HG02623 (cell line): ENCODE results near the gene PTPRD.

Source experiments
- ATAC-seq: cut with Tn5 transposase; IDR thresholded peaks from one replicate; pipeline ENCODE4 v1.9.1; 2021; ENCODE audit warnings: moderate library complexity; ENCODE audit not compliant: unreplicated experiment

Gene PTPRD

DNA sequence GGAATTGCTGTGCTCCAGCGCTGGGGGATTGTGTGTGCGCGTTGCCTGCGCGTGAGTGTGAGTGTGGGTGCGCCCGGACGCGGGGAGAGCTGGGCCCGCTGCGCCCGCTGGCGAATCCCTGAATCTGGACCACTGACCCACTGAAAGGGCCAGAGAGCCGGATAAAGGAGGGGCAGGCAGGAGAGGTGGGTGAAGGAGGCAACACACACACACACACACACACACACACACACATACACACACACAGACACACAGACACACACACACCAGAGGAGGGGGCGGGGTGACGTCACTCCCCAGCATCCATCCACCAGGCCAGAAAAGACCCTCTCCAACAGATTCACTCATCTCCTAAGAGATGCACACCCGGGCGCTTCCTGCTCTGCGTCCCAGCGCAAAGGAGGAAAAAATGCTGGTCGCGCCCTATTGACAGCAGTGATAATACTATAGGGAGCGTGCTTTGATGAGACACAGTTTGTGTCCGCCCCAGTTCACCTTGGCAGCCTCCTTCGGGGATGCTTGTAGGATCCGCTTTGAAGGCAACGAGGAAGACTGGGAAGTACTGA lies 1754.1 kb downstream of the PTPRD start:
- ATAC-seq: no peak

DNA sequence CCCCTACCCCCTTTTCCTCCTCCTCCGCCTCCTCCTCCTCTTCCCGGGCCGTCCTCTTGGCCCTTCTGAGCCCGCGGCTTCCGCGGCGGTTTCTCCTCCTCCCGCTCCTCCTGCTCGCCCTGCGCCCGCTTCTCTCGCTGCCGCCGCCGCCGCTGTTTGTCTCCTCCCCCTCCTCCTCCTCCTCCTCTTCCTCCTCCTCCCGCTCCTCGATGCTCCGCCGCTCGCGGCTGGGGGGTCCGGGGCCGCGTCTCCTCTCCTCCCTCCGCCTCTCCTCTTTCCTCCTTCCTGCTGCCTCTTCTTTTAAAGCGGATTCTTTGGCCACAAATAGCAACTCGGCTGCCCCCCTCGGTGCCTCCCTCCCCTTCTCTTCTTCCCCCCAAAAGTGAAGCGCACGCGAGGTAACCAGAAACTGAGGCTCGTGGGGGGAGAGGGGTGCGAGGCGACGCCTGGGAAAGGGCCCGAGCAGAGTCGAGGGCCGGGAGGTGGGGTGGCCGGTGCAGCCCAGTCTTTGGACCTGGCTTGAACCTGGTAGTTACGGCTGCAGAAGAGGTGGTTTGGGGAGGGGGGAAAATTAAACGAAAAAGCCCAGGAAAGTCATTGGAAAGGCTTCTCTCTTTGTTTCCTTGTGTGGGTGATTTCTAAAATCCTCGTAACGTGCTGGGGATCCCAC lies 1754.7 kb downstream of the PTPRD start:
- ATAC-seq: no peak

DNA sequence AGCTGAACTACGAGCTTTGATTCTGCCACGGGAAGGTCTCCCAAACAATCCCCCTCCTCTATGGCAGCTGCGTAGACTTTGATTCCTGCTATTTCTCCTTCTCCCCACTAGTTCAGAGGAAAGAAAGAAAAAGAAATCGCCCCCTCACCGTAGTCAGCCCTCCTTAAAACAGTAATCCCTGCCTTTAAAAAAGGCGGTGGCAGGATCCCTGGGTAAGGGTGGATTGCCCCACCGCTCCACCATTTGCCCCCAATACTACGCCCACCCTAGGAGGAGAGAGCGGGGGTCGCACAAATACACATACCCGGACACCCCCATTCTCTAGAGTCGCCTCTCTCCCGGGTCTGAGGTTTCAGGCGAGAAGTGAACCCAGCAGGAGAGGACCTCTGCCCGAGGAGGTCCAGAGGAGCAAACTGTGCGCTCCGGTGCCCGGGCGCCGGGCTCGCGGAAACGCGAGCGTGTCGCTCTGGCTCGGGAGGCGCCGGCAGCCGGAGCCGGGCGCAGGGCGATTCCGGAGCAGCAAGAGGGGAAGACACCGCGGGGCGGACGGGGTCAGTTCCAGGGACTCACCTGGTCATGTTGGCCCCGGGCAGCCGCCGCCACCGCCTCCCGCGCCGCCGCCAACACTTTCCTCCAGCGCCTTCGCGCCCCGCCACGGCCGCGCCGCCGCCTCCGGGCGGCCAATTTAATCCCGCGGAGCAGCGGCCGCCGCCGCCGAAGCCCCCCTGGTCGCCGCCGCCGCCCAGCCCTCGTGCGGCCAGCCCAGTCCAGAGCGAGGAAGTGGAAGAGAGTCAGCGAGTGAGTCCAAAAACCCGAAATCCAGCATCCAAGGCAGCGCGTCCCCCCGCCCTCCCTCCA lies 1755.5 kb downstream of the PTPRD start:
- no peak for ATAC-seq

DNA sequence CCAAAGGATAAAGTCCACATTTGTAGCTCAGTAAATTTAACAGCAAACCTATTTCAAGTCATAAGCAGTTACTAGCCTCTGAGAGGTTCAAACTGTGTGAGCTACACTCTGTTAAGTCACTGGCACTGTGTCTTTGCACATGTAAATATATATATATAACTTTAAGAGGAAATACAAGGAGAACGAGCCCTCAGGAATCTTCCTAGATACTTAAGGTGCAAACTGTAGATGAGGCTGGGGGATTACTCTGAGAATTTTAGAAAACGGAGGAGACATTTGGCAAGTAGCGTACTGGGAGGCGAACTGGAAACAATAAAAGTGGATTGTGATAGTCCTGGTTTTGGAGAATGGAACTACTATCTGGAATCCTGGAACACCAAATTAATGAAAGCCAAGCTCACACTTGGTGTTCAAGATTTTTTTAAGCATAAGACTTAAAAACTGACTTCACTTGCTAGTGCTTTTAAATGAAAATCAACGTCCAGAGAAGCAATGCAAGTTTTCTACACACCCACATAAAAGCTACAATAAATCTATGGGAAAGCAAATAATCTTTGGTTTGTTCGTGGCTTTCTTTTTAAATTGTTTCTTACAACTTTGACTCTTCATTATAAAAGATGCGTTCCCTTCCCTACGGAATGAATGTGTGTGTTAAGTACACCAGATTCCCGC lies 1756.3 kb downstream of the PTPRD start:
- ATAC-seq: no peak

DNA sequence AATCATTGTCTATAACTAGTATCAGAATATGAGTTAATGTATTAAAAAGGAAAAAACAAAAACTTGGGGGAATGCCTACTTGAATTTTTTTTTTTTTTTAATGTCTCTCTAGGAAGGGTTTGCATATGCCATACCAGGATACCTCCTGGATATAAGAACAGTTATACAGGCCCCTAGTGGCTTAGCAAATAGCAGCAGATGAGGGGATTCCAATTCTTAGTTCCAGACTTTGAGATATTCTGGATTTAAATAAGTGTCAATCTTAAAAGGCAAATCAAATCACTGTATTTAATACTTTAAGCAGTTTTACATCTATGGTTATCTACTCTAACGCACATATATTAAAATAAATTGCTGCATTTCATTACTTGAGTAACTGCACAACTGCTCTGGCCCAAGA lies 1757.8 kb downstream of the PTPRD start:
- no peak for ATAC-seq

DNA sequence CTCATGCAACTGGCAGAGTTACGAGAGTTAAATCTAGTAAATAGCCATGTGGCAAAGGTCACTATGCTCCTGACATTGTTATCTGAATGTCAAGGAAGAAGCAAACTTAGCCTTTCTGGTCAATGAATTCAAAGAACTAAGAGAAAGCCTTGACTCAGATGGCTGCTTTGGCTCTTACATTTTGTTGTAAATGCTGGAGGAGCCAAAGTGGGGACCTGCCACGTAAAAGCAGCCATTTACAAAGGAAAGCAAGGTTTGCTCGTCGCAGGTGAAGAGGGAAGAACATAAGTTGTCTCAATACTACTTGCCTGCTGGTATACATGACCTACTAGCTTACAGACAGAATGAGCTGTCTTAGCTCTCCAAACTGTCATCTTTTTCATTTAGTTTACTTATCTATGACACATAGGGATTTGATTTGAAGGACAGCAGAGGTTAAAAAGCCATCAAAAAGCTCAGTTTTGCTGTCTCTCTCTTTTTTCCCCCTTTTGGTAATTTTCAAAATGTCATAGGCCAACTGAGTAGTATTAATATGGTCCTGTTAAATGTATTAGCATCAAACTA lies 1760.4 kb downstream of the PTPRD start:
- no peak for ATAC-seq

DNA sequence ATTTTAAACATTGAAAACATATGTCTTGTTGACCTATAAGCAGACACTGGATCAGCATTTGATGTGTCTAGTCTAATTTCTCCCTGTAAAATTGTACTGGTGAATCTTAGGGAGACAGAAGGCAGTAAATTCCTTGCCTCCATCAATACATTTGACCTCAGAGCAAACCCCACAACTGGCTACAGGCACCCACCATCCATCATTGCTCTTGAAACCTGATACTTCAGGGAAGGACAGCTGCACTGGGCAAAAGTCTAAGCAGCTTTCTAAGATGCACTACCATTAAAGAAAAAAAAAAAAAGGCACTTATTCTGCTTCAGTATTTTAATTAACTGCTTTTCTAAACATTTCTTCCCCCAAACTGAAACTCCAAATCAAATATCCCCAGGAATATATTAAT lies 1761.9 kb downstream of the PTPRD start:
- ATAC-seq: no peak

DNA sequence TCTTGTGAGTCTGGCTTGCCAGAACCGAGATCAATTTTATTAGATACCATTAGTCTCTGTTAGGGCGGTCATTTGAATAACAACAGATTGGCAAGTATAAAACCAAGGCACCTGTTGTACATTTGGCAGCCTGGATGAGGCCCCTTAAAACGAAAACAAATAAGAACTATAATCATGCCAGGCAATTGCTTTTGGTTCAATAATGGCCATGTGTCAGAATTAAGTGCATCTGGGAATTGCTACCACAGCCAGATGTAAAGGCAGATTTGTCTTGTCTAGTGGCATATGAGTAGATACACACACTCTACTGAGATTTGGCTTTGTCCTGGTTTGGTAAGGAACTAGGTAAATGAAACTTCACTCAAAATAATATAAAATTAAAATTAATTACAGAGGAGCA lies 1767.0 kb downstream of the PTPRD start:
- ATAC-seq: no peak

DNA sequence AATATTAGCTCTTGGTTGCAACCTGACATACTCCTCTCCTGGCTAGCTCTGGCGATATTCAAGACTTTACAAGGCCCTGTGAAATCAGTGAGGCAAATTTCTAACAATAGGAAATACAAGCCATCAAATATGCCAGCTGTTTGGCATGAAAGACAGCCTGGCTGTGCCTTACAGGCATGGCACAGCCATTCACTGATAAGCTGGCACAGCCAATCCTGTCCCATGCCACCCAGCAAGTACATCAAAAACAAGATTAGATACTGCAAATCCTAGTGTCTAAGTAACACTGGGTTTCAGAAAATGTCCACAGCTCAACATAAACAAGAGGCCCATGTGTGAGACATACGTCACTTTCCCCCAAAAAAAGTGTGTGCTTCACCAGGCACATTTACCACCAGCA lies 1767.4 kb downstream of the PTPRD start:
- ATAC-seq: no peak

DNA sequence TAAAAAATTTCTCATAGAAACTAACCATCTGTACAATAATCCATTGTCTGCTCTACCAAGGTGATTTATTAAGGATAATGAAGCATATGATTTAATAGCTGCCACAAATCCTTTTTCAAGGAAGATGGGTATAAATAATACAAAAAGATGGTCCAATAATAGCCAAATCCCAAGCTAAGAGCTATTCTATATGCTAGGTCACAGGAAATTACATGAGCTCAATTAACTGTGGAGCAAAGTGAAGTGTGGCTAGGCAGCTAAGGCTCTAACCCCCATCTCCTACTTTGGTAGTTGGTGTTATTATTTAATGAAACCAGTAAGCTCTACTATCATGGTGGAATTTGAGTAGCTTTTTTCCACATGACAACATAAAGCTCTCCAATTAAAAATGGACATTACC lies 1768.3 kb downstream of the PTPRD start:
- ATAC-seq: no peak

DNA sequence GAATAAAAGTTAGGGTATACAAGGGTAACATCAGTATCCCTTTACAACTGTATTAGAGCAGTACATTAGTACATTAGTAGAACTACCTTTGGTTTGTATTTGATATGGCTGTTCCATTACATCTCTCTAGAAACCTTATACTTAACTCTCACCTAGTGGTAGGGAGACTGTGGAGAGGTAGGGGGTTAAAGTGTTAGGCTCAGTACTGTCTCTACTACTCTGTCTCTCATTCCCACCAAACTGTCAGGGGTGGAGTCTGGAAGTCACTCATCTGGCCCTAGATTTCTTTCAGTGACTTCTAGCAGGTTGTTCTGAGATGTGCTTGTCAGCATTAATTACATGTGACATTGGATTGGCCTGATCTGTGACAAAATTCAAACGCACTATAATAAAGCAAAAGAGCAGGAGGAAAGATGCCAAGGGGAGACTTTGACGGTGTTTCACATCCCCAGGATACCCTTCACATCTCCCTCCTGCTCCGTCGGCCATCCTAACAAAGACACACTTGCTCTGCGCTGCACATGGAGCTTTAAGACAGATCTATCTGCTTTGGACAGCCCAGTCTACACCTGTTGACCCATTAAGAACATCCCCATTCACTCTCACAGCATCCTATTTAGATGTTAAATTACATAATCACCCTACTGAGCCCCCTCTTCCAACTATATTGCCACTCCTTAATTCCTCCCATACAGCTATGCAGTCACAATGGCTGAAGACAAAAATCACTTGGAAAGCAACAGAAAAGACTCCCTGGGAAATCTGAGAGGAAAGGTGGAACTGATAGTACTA lies 1770.2 kb downstream of the PTPRD start:
- no peak for ATAC-seq

DNA sequence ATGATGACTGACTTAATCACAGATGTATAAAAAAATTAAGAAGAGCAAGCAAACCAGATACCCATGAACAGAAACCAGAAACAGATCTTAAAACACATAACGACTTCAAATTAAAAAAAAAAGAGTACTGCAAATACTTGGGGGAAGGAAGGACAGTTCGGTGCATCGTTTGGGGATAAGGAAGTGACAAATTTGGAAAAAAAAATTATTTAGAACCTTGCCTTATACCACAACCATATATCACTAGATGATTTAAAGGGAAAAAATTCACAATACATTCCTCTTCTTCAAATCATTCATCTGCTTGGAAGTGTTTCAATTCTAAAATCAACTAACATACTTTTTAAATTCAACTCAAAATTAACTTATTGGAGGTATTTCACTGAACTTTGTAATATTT lies 1774.7 kb downstream of the PTPRD start:
- no peak for ATAC-seq

DNA sequence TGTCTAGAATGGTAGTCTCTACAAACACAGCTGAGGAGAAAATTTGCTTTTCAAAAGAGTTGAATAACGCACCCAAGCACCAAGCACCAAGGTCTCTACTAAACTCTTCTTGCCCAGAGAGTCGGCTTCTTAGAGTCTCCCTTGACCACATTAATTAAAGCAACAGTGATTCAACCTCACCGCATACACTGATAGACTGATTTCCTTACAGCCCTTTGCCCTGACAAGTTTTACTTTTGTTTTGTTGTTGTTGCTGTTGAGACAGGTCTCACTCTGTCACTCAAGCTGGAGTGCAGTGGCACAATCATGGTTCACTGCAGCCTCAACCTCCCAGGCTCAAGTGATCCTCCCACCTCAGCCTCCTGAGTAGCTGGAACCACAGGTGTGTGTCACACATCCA lies 1777.5 kb downstream of the PTPRD start:
- no peak for ATAC-seq

DNA sequence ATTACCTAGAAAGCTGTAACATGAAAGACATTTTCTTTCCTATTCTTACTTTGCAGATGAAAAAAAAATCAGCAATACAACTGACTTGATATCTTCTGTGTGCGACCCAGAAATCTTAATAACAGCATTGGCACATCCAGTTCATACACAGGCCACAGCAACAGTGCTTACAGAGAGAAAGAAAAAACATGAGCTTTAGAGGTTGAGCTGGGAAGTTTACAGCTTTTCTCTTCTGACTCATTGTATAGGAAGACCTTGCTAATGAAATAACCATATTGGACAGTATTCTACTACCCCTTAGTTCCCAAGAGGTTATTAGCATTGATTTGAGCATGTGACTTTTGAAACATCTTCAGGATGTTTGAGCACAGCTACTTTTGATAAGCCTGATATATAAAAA lies 1779.8 kb downstream of the PTPRD start:
- ATAC-seq: no peak

DNA sequence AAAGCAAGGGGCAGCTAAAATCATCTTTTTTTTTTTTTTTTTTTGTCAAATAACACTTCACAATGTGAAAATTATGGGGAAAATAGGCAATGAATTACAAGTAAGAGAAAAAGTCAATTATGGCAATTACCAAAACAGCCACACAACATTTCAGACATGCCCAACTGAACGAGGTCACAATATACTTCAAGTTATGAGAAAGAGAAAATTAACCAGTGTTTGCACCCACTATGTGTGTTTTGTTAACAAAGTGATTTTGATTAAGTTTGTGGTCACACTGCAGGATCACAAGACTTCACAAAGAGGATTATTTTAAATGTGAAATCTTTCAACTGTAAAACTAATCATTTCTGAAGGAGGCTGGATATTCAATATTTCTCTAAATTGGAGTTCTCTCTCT lies 1780.4 kb downstream of the PTPRD start:
- no peak for ATAC-seq

DNA sequence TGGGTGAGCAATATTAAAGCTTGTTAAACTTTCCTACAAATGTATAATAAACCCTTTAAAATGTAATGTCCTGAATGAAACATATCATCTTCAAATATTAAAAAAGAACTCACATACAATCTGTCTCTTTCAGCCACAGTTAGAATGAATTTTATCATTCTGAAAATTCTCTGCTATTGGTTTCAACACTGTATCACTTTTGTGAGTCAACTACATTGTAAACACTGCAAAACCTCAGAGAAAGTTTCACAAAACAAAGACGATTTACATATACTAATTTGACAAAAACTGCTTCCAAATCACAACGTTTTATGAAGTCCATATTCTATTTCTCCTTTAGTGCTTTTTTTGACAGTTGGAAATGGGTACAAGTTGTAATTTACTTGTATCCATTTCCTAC lies 1781.2 kb downstream of the PTPRD start:
- no peak for ATAC-seq

DNA sequence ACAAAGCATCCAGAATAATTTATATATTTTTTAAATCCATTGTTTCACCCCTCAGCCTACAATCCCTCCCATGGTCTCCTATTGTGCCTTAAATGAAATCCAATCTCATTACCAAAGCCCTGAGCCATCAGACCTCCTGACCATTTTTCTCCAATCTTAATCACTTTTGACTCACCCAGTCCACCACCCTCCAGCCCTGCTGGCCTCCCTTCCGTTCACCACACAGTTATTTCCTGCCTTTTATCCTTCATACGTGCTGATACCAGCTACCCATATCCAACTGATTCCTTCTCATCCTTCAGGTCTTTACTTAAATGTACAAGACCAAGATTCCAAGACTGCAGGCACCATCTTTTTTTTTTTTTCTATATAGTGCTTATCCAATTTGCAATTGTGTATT lies 1786.5 kb downstream of the PTPRD start:
- ATAC-seq: no peak

DNA sequence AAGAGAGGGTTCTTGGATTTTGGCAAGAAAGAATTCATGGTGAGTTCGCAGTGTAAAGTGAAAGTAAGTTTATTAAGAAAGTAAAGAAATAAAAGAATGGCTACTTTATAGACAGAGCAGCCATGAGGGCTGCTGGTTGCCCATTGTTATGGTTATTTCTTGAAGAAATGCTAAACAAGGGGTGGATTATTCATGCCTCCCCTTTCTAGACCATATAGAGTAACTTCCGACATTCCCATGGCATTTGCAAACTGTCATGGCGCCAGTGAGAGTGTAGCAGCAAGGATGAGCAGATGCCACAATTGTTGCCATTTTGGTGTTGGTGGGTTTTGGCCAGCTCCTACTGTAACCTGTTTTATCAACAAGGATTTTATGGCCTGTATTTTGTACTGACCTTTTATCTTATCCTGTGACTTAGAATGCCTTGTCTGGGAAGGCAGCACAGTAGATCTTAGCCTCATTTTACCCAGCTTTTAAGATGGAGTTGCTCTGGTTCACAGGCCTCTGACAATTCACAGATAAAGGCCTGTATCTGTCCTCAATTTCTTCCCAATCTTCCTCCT lies 1787.1 kb downstream of the PTPRD start:
- ATAC-seq: no peak

DNA sequence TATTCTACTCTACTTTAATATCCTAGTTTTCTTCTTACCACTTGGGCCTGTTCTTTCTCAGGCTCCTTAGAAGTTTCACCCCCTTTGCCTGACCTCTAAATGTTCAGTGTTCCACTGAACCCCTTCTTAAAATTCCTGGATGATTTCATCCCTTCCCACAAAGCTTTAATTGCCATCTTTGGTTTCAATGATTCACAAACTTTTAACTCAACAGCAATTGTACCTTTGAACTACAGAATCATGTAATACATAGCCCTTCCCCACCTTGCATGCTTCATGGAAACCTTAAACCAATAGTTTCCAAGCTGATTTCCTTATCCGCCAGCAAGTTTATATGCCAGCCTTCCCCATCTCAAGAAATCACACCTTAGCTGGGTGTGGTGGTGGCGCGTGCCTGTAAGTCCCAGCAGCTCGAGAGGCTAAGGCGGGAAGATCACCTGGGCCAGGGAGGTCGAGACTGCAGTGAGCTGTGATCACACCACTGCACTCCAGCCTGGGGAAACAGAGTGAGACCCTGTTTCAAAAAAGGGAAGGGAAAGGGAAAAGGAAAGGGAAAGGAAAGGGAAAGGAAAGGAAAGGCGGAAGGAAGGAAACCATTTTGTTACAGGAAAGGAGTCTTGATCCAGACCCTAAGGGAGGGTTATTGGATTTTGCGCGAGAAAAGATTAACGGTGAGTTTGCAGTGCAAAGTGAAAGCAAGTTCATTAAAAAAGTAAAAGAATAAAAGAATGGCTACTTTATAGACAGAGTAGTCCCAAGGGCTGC lies 1789.5 kb downstream of the PTPRD start:
- no peak for ATAC-seq

DNA sequence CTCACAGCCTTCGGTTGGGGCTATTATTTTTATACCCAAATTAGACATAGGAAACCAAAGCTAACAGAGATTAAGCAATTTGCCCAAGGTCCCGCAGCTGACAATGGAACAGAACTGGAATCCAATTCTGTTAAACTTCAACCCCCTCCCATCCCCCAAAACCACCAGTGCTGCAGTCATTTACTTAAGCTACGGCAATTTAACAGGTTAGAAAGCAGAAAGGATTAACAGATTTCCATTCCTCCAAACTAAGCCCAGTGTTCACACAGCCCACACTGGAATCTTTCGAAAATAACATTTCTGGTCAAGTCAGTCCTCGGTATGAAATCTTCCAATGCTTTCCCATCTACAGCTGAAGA lies 1790.2 kb downstream of the PTPRD start:
- ATAC-seq: no peak
